Measurements from ENCODE around the gene PDE7B.

- TF ChIP-seq GATA2 (IDR thresholded peaks at IDR 0.05; ENCODE audit: low read depth, low read length) (no peak), GATA3 (IDR thresholded peaks at IDR 0.05; ENCODE audit: low read depth, low read length) (no peak)
Observed at GRCh38 chr6:136212608-136213007, 361.1 kb downstream of the PDE7B start.
